Fibroblast of lung (primary cell): ENCODE data around the gene ADAMTS14. TPM values are rescaled to one million over a fixed set of nuclear protein-coding genes. Genes with fewer than 3 reads are reported as not detected.

Source experiments
- DNase-seq, 2 donors: peaks; one replicate each; pipeline versions ENCODE4 v3.0.0 to v3.0.0-alpha.2; 2010; ENCODE audit warnings: low read depth in 2 of 2
- H2AFZ ChIP-seq: 2 replicates; pipeline ENCODE4 v1.5.1; 2012; ENCODE audit warnings: low read length, control low read depth, inconsistent platforms
- H3K27ac ChIP-seq: 2 replicates; pipeline ENCODE4 v1.5.1; 2011; ENCODE audit warnings: low read length, control low read depth; ENCODE audit not compliant: insufficient read depth
- H3K27me3 ChIP-seq: 2 replicates; pipeline ENCODE4 v1.5.1; 2011; ENCODE audit warnings: mild to moderate bottlenecking, low read length; ENCODE audit not compliant: control insufficient read depth, insufficient read depth
- H3K36me3 ChIP-seq: 2 replicates; pipeline ENCODE4 v1.5.1; 2011; ENCODE audit warnings: low read length; ENCODE audit not compliant: control insufficient read depth, insufficient read depth
- H3K4me1 ChIP-seq: 2 replicates; pipeline ENCODE4 v1.5.1; 2011; ENCODE audit warnings: low read length; ENCODE audit not compliant: control insufficient read depth, insufficient read depth; ENCODE audit errors: extremely low read depth
- H3K4me2 ChIP-seq: 2 replicates; pipeline ENCODE4 v1.5.1; 2011; ENCODE audit warnings: low read length, control low read depth; ENCODE audit not compliant: insufficient read depth; ENCODE audit errors: extremely low read depth
- H3K4me3 ChIP-seq, 4 experiments: fragments of 200-600 bp in 1 of 4; sonication (generic) in 1 of 4; replicated peaks in 1 of 4; 2 replicates each; pipeline ENCODE4 v1.5.1; 2011 to 2016; ENCODE audit warnings: low read length in 4 of 4, low read depth in 3 of 4, mild to moderate bottlenecking in 3 of 4, control low read depth in 2 of 4, inconsistent platforms in 1 of 4, mixed read lengths in 1 of 4; ENCODE audit not compliant: insufficient read depth in 1 of 4; ENCODE audit errors: control extremely low read depth in 1 of 4
- H3K79me2 ChIP-seq: 2 replicates; pipeline ENCODE4 v1.5.1; 2012; ENCODE audit warnings: mild to moderate bottlenecking, low read length, inconsistent platforms; ENCODE audit not compliant: control insufficient read depth, insufficient read depth
- H3K9ac ChIP-seq: 2 replicates; pipeline ENCODE4 v1.5.1; 2011; ENCODE audit warnings: mild to moderate bottlenecking, low read length, control low read depth; ENCODE audit not compliant: insufficient read depth
- H3K9me3 ChIP-seq: 2 replicates; pipeline ENCODE4 v1.5.1; 2012; ENCODE audit warnings: low read depth, low read length; ENCODE audit not compliant: control insufficient read depth, insufficient read depth
- H4K20me1 ChIP-seq: 2 replicates; pipeline ENCODE4 v1.5.1; 2011; ENCODE audit warnings: low read length; ENCODE audit not compliant: control insufficient read depth, insufficient read depth; ENCODE audit errors: extremely low read depth
- CTCF ChIP-seq, 2 donors: IDR thresholded peaks in 1 of 2; conservative IDR thresholded peaks in 1 of 2; 1 replicate in 1 of 2; 2 replicates in 1 of 2; pipeline ENCODE4 v1.5.1; 2011 to 2012; ENCODE audit warnings: low read length in 2 of 2, control low read depth in 1 of 2, inconsistent platforms in 1 of 2, low read depth in 1 of 2, mild to moderate bottlenecking in 1 of 2
- EZH2 ChIP-seq: IDR thresholded peaks from 2 replicates; pipeline ENCODE4 v1.5.1; 2012; ENCODE audit warnings: low read length, control low read depth, mild to moderate bottlenecking; ENCODE audit errors: missing control alignments
- polyA plus RNA-seq, 2 donors: library from polyadenylated mRNA; depleted of rRNA in 1 of 2; stranded (reverse) in 1 of 2; unstranded in 1 of 2; fragments of >200 nt; gene quantifications; 2 replicates each; pipeline ENCODE4 v1.2.1, GENCODE V29; 2011 to 2012; ENCODE audit warnings: missing spikeins in 1 of 2
- total RNA-seq: library from RNA; depleted of rRNA; stranded (reverse); fragments of >200 nt; gene quantifications from 2 replicates; pipeline ENCODE4 v1.2.1, GENCODE V29; 2014

The ADAMTS14 gene
- total and polyA plus RNA-seq, 2 donors (not counting 1 experiment from before 2014, with no cell fraction given) = 4.1 to 6.2 TPM

GRCh38 chr10:70702190-70702763, 30.0 kb downstream of the ADAMTS14 start:
- Histone ChIP-seq H3K4me1 (no peaks in the 10 kb centered on the region), H3K27ac (no peak overlapping the region), H3K4me2 (no peak overlapping the region), H2AFZ (no peak overlapping the region), H3K9me3 (no peaks in the 10 kb centered on the region), H3K4me3 (no peak overlapping the region), H3K79me2 (no peaks in the 10 kb centered on the region), H3K36me3 (peaks cover 2% of the 10 kb centered on the region), H4K20me1 (no peaks in the 10 kb centered on the region), H3K9ac (no peak overlapping the region), H3K27me3 (no peaks in the 10 kb centered on the region)
- TF ChIP-seq EZH2 (no peak), CTCF (conservative IDR thresholded peaks at IDR 0.05 in 1 of 2, IDR thresholded peaks at IDR 0.05 in 1 of 2; ENCODE audit: low read depth in 1 of 2, low read length in 2 of 2) (no peak)
- no peak for DNase-seq

- Histone ChIP-seq H3K9ac (no peak overlapping the region), H3K79me2 (no peaks in the 10 kb centered on the region), H3K4me3 (no peak overlapping the region), H3K36me3 (peaks cover 3% of the 10 kb centered on the region), H3K4me2 (no peak overlapping the region), H3K9me3 (no peaks in the 10 kb centered on the region), H3K27ac (no peak overlapping the region), H4K20me1 (no peaks in the 10 kb centered on the region), H3K27me3 (no peaks in the 10 kb centered on the region), H2AFZ (no peak overlapping the region), H3K4me1 (no peaks in the 10 kb centered on the region)
- no peak for DNase-seq
- TF ChIP-seq CTCF (conservative IDR thresholded peaks at IDR 0.05 in 1 of 2, IDR thresholded peaks at IDR 0.05 in 1 of 2; ENCODE audit: low read depth in 1 of 2, low read length in 2 of 2) (no peak), EZH2 (no peak)
These were observed 31.9 kb downstream of the ADAMTS14 start for GRCh38 chr10:70704211-70704610.

DNA sequence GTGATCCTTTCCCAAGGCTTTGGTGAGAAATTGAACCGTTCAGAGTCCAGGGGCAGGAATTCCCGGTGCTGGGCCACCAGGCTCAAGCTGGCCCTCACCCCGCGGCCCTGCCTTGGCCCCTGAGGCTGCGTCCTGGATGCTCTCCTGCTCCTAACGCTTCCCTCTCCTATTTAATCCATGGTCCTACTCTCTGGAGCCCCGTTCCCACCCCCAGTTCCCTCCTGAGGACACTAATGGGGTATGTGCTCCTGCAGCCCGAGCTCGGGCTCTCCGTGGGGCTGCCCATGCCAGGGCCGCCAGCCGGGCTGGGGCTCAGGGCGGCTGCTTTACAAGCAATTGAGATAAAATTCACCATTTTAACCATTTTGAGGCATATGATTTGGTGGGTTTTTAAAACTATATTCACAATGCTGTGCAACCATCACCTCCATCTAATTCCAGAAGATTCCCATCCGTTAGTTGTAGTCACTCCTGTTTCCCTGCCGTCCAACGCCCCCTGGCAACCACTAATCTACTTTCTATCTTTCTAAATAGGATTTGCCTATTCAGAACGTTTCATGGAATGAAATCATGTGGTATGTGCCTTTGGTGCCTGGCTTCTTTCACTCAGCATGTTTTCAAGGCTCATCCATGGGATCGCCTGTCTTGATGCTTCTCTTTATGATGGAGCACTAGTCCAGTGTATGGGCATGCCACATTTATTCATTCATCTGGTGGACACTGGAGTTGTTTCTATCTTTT, 33.0 kb downstream of the ADAMTS14 start:
- Histone ChIP-seq H3K4me2 (no peak overlapping the region), H3K4me3 (no peak overlapping the region), H3K27me3 (no peaks in the 10 kb centered on the region), H3K9me3 (no peaks in the 10 kb centered on the region), H3K79me2 (no peaks in the 10 kb centered on the region), H3K4me1 (no peaks in the 10 kb centered on the region), H3K27ac (no peak overlapping the region), H4K20me1 (no peaks in the 10 kb centered on the region), H2AFZ (no peak overlapping the region), H3K9ac (no peak overlapping the region), H3K36me3 (peaks cover 3% of the 10 kb centered on the region)
- no peak for TF ChIP-seq EZH2
- TF ChIP-seq CTCF (conservative IDR thresholded peaks at IDR 0.05 in 1 of 2, IDR thresholded peaks at IDR 0.05 in 1 of 2; ENCODE audit: low read depth in 1 of 2, low read length in 2 of 2) = no peak
- no peak for DNase-seq
